K562 (cell line): ENCODE measurements around the gene MTCL3.
A peak's percentile ranks its signal among the peaks of the same experiment; 100 is the strongest.

ENCODE experiments used
- ATAC-seq: fragments of 200-7000 bp; cut with Tn5 transposase; 3 replicates; pipeline ENCODE4 v1.9.1; 2020; ENCODE audit warnings: moderate library complexity
- BruUV-seq: library from RNA; stranded (reverse); fragments of 400-500 nt; replicated peaks from 2 replicates; lab custom pipeline; 2021; lab: Mats Ljungman, UMichigan
- CTCF ChIA-PET: fragments of 300-600 bp; formaldehyde crosslinking; extraction: SDS; loops from one replicate; lab custom pipeline; 2021; ENCODE audit warnings: low intra/inter-chr PET ratio; lab: Yijun Ruan, JAX
- POLR2A ChIA-PET: fragments of 300-600, 350-650 bp; sonication (Branson Sonifier 250); formaldehyde crosslinking; extraction: SDS; loops from one replicate; lab custom pipeline; 2021; ENCODE audit warnings: antibody characterized with exemption, inconsistent platforms; lab: Yijun Ruan, JAX
- DNase-seq, 4 experiments: peaks; one replicate each; pipeline versions ENCODE4 v3.0.0 to v3.0.0-alpha.2; 2011 to 2018; ENCODE audit warnings: low spot score in 3 of 4, mixed read lengths in 3 of 4; ENCODE audit errors: extremely low read depth in 1 of 4
- FAIRE-seq: peaks from 2 replicates; lab custom pipeline; 2011; peaks lifted over from hg19 to GRCh38; lab: Jason Lieb, UNC
- H2AFZ ChIP-seq: 2 replicates; pipeline ENCODE4 v1.6.0; 2011; ENCODE audit warnings: low read depth, low read length, control low read depth, inconsistent platforms
- H3K27ac ChIP-seq: fragments of 200-600 bp; 3 replicates; pipeline ENCODE4 v1.8.0; 2011; ENCODE audit warnings: low read depth, mild to moderate bottlenecking, control low read depth, inconsistent platforms, low read length, moderate library complexity, mixed read lengths; ENCODE audit errors: extremely low read depth
- H3K27me3 ChIP-seq, 2 experiments: fragments of 300-600 bp in 1 of 2; 2 replicates in 1 of 2; 3 replicates in 1 of 2; pipeline versions ENCODE4 v1.6.0 to v1.8.0; 2011; ENCODE audit warnings: inconsistent platforms in 2 of 2, low read length in 2 of 2, mild to moderate bottlenecking in 1 of 2, mixed read lengths in 1 of 2, moderate library complexity in 1 of 2; ENCODE audit not compliant: control insufficient read depth in 2 of 2, insufficient read depth in 2 of 2
- H3K36me3 ChIP-seq: fragments of 300-600 bp; 3 replicates; pipeline ENCODE4 v1.8.0; 2011; ENCODE audit warnings: mild to moderate bottlenecking, low read length, inconsistent platforms; ENCODE audit not compliant: control insufficient read depth, insufficient read depth
- H3K4me1 ChIP-seq, 2 experiments: fragments of 200-600 bp in 1 of 2; replicated peaks in 1 of 2; 2 replicates in 1 of 2; 3 replicates in 1 of 2; pipeline versions ENCODE4 v1.5.1 to v1.8.0; 2011; ENCODE audit warnings: inconsistent platforms in 2 of 2, low read length in 2 of 2, mild to moderate bottlenecking in 1 of 2, mixed read lengths in 1 of 2, moderate library complexity in 1 of 2; ENCODE audit not compliant: control insufficient read depth in 2 of 2, insufficient read depth in 2 of 2
- H3K4me2 ChIP-seq: 2 replicates; pipeline ENCODE4 v1.6.1; 2011; ENCODE audit warnings: low read length, control low read depth, inconsistent platforms, mixed read lengths; ENCODE audit not compliant: insufficient read depth
- H3K4me3 ChIP-seq: fragments of 200-600 bp; sonication (generic), shearing (Covaris generic); 2 replicates; pipeline ENCODE4 v1.5.1; 2016; ENCODE audit warnings: control low read depth, inconsistent platforms
- H3K79me2 ChIP-seq: fragments of 200-600 bp; 3 replicates; pipeline ENCODE4 v1.8.0; 2011; ENCODE audit warnings: low read length, inconsistent platforms; ENCODE audit not compliant: control insufficient read depth, insufficient read depth
- H3K9ac ChIP-seq, 2 experiments: 2 replicates each; pipeline versions ENCODE4 v1.6.0 to v1.6.1; 2011; ENCODE audit warnings: low read depth in 2 of 2, low read length in 2 of 2, control low read depth in 1 of 2, inconsistent platforms in 1 of 2, mild to moderate bottlenecking in 1 of 2, mixed read lengths in 1 of 2; ENCODE audit not compliant: insufficient read depth in 1 of 2
- H3K9me1 ChIP-seq: one replicate; pipeline ENCODE4 v1.6.0; 2011; ENCODE audit warnings: inconsistent platforms, mild to moderate bottlenecking, low read length, moderate library complexity; ENCODE audit not compliant: control insufficient read depth, insufficient read depth
- H3K9me3 ChIP-seq: replicated peaks from 2 replicates; pipeline ENCODE4 v1.5.1; 2011; ENCODE audit warnings: low read depth, low read length, inconsistent platforms; ENCODE audit not compliant: control insufficient read depth, insufficient read depth
- H4K20me1 ChIP-seq: replicated peaks from 2 replicates; pipeline ENCODE4 v1.6.1; 2011; ENCODE audit warnings: low read length, inconsistent platforms, mixed read lengths; ENCODE audit not compliant: control insufficient read depth, insufficient read depth
- DMBX1 ChIP-seq: fragments of 250-450 bp; sonication (Bioruptor Pico); IDR thresholded peaks from 2 replicates; pipeline ENCODE4 v1.8.0; 2022; ENCODE audit warnings: inconsistent platforms, mild to moderate bottlenecking, moderate library complexity, borderline replicate concordance
- EHMT2 ChIP-seq: fragments of 450-650 bp; IDR thresholded peaks from 2 replicates; pipeline ENCODE4 v1.6.1; 2018; ENCODE audit warnings: antibody characterized with exemption
- RBM15 ChIP-seq: fragments of 200-400 bp; formaldehyde crosslinking; IDR thresholded peaks from 2 replicates; pipeline ENCODE4 v1.6.1; 2018; ENCODE audit warnings: mild to moderate bottlenecking, low read length, moderate library complexity; ENCODE audit not compliant: insufficient read depth
- SIN3A ChIP-seq, 2 experiments: fragments of 150-350 bp in 1 of 2; IDR thresholded peaks; 2 replicates each; pipeline ENCODE4 v1.6.1; 2011 to 2016; ENCODE audit warnings: borderline replicate concordance in 2 of 2, low read depth in 2 of 2, low read length in 2 of 2, mild to moderate bottlenecking in 2 of 2, moderate library complexity in 2 of 2; ENCODE audit not compliant: control insufficient read depth in 1 of 2
- SLC30A9 ChIP-seq: fragments of 250-450 bp; sonication (Bioruptor Pico); IDR thresholded peaks from 2 replicates; pipeline ENCODE4 v1.8.0; 2022; ENCODE audit warnings: mild to moderate bottlenecking, moderate library complexity
- TCF3 ChIP-seq: sonication (generic); formaldehyde crosslinking; IDR thresholded peaks from 2 replicates; pipeline ENCODE4 v1.4.0; 2020; ENCODE audit warnings: mild to moderate bottlenecking, missing genetic modification reagents
- ZC3H4 ChIP-seq: sonication (generic); formaldehyde crosslinking; IDR thresholded peaks from 2 replicates; pipeline ENCODE4 v1.9.0; 2021; ENCODE audit warnings: missing genetic modification reagents, borderline replicate concordance
- ZNF324 ChIP-seq: fragments of 250-450 bp; sonication (Bioruptor Pico); IDR thresholded peaks from 2 replicates; pipeline ENCODE4 v1.4.0; 2020; ENCODE audit warnings: mild to moderate bottlenecking
- WGBS: fragments of 100-300 bp; shearing (Covaris generic); methylation state at CpG from one replicate; pipeline ENCODE4 v1.1.6; 2016; ENCODE audit warnings: low coverage, mixed read lengths; ENCODE audit not compliant: insufficient coverage; ENCODE audit errors: missing lambda C conversion rate; 5-methylcytosine and 5-hydroxymethylcytosine counted together
- in situ Hi-C: fragments of 300-500 bp; cut with MboI; formaldehyde crosslinking; loops from 4 replicates; pipeline ENCODE4 v1.15.0; 2018; ENCODE audit warnings: inconsistent platforms, mixed read lengths
- intact Hi-C: fragments of 100-400 bp; cut with micrococcal nuclease; formaldehyde crosslinking; loops from 2 replicates; pipeline ENCODE4 v1.14.2; 2022
- TF ChIP-seq, protein P1 (sequence below), 3 experiments: IDR thresholded peaks in 2 of 3; conservative IDR thresholded peaks in 1 of 3; 2 replicates each; pipeline ENCODE4 v1.5.1; 2011 to 2012; ENCODE audit warnings: low read length in 3 of 3, mild to moderate bottlenecking in 3 of 3, control low read depth in 2 of 3, improper control_type of control experiment in 1 of 3, inconsistent platforms in 1 of 3, low read depth in 1 of 3, mixed read lengths in 1 of 3, moderate library complexity in 1 of 3; ENCODE audit not compliant: insufficient read depth in 2 of 3
- TF ChIP-seq, protein P2 (sequence below): sonication (generic); formaldehyde crosslinking; IDR thresholded peaks from 2 replicates; pipeline ENCODE4 v1.8.0; 2022; ENCODE audit warnings: mild to moderate bottlenecking, missing genetic modification reagents

The MTCL3 gene

DNA sequence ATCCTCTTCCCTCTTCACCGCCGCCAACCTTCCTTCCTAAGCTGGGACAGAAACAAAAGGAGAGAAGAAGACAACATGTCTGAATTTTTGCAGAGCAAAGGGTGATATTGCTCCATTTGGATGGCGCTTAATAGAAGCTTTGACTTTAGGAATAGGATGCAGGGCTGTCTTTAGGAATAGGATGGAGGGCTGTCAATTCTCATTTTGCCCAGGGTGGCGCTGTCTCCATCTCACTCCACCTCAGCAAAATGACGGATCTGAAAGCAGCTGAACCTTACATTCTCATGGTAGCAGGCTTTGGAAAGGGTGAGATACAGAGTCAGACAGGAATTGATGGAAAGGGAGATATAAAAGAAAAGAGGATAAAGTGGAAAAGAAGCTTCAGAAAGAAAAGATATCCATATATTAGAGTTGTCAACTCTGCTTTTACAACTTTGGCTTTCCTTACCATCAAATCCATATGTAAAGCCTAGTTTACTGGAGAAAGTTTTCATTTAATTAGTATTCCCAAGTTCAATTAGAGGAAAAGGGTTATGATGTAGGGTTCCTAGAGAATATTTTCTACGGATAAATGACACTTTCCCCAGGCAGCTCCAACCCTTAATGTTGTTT lies 2.4 kb downstream of the MTCL3 start (continued):
- TF ChIP-seq, protein P1, sequence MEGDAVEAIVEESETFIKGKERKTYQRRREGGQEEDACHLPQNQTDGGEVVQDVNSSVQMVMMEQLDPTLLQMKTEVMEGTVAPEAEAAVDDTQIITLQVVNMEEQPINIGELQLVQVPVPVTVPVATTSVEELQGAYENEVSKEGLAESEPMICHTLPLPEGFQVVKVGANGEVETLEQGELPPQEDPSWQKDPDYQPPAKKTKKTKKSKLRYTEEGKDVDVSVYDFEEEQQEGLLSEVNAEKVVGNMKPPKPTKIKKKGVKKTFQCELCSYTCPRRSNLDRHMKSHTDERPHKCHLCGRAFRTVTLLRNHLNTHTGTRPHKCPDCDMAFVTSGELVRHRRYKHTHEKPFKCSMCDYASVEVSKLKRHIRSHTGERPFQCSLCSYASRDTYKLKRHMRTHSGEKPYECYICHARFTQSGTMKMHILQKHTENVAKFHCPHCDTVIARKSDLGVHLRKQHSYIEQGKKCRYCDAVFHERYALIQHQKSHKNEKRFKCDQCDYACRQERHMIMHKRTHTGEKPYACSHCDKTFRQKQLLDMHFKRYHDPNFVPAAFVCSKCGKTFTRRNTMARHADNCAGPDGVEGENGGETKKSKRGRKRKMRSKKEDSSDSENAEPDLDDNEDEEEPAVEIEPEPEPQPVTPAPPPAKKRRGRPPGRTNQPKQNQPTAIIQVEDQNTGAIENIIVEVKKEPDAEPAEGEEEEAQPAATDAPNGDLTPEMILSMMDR (IDR thresholded peaks at IDR 0.05 in 2 of 3, conservative IDR thresholded peaks at IDR 0.05 in 1 of 3; ENCODE audit: insufficient read depth in 2 of 3, low read depth in 1 of 3, low read length in 3 of 3), result peak; percentile 49 to 66 (median 53)
- no peak for TF ChIP-seq ZC3H4
- TF ChIP-seq TCF3 (CRISPR knock-in tag), result no peak
- peak; percentile 39; the same call in 1 of the 2 replicates for TF ChIP-seq EHMT2
- TF ChIP-seq, all 486 proteins: peak for 3

DNA sequence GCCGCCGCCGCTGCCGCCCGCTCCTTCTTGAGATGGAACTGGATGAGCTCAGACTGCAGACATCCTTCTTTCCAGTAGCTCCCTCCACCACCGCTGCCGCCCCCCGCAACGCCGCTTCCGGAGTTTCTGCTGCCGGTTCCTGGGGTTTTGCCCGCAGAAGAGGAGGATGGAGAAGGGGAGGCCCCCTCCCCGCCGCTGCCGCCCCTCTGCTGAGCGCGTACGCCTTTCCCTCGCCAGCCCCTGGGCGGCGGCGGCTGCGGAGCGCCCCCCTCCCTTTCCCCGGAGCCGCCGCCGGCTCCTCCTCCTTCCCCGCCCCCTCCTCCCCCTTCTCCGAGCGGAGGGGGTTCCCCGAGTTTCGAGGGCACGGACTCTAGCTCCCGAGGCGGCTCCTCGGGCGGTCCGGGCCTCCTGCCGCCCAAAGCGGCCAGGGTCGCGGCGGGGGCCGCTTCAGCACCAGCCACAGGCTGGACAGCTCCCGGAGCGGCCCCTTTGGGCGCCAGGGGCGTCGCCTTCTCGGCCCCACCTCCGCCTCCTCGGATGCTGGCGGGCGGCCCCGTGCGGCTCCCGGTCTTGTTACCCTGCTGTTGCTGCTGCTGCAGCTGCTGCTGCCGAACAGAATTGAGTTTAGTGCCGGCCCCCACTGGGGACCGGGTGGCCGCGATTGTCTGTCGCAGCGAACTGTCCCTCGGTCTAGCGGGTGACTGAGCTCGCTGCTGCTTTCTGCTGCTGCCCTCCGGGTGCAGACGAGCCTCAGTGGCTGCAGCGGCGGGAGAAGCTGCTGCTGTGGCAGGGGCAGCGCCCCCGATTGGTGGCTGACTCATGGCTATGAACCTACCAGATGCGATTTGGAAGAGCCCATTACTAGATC lies 3.1 kb downstream of the MTCL3 start:
- intact Hi-C loops, result no loop called here
- FAIRE-seq, result no peak
- no peak for TF ChIP-seq SLC30A9
- TF ChIP-seq DMBX1, result no peak
- TF ChIP-seq, protein P2, sequence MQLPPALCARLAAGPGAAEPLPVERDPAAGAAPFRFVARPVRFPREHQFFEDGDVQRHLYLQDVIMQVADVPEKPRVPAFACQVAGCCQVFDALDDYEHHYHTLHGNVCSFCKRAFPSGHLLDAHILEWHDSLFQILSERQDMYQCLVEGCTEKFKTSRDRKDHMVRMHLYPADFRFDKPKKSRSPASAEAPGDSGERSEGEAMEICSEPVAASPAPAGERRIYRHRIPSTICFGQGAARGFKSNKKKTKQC (CRISPR knock-in tag), result 0 out of 2 replicates have a peak, but pooled peaks have one; percentile 65
- TF ChIP-seq EHMT2, result peak; percentile 89
- TF ChIP-seq, protein P1 (IDR thresholded peaks at IDR 0.05 in 2 of 3, conservative IDR thresholded peaks at IDR 0.05 in 1 of 3; ENCODE audit: insufficient read depth in 2 of 3, low read depth in 1 of 3, low read length in 3 of 3), result 0 out of 6 replicates have a peak, but pooled peaks of 1 of the 3 experiments have one; percentile 5
- no peak for TF ChIP-seq RBM15
- peak in 1 of 2 experiments; percentile 50; a peak in 1 of 4 replicates for TF ChIP-seq SIN3A (IDR thresholded peaks at IDR 0.05; ENCODE audit: borderline replicate concordance in 2 of 2, control insufficient read depth in 1 of 2, low read depth in 2 of 2, low read length in 2 of 2)
- TF ChIP-seq ZNF324 (CRISPR knock-in tag), result no peak

More for the DNA sequence above, 3.1 kb downstream of the MTCL3 start:
- Histone ChIP-seq H3K27ac (no peak overlapping the region), H3K9me1 (peaks cover 2% of the 10 kb centered on the region), H4K20me1 (no peaks in the 10 kb centered on the region), H3K27me3 (peaks cover 0 to 13% of the 10 kb centered on the region in 2 experiments; a peak in 2 of 5 replicates), H3K79me2 (no peaks in the 10 kb centered on the region), H3K4me1 (peaks cover 0 to 14% of the 10 kb centered on the region in 2 experiments; a peak in 2 of 5 replicates), H3K4me2 (peak overlapping the region; percentile 21), H3K9ac (peak overlapping the region in 1 of 2 experiments; percentile 45; a peak in 1 of 4 replicates), H2AFZ (no peak overlapping the region), H3K36me3 (no peaks in the 10 kb centered on the region), H3K9me3 (no peaks in the 10 kb centered on the region), H3K4me3 (peak overlapping the region; percentile 19; the same call in 1 of the 2 replicates)
- 8% methylated on average over 33 of the region's 76 CpGs for WGBS
- peak; percentile 98 for ATAC-seq
- POLR2A ChIA-PET, result interaction anchor here (0.6 kb wide), 1 partner anchor 325 kb away, joined by 3 read pairs; no protein-coding TSS in a partner anchor
- in situ Hi-C loops, result no loop called here
- CTCF ChIA-PET, result interaction anchor here (0.6 kb wide), 1 partner anchor 329 kb away, joined by 4 read pairs; no protein-coding TSS in a partner anchor
- BruUV-seq, result no TSS peak
- DNase-seq, result peak; percentile 34 to 76 (median 71)
